Measurements from ENCODE around the gene MAP2K5. TPM values are rescaled to one million over a fixed set of nuclear protein-coding genes. Genes with fewer than 3 reads are reported as not detected.

The MAP2K5 gene
- total RNA-seq, 4 donors from 2014 or later, result 7.2 to 14.2 (median 9.3) TPM

DNA sequence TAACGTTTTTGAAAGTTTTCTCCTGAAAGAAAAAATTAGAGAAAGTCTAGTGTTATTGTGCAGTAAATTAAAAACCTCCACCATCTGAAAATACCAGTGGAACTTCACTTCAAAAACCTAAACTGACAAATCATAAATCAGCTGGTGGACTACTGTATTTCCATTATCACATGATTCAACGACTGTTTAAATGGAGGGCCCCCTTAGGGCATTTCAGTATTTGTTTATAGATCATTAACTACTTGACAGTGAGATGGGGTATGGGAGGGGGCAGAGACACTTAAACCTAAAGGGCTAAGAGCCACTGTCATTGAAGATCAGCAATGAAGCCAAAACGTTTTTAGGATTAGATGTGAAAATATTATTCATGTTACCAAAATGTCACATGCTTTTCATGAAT is 30.4 kb upstream of the MAP2K5 start:
- no peak for ATAC-seq (ENCODE audit: low FRiP score)
- DNase-seq (ENCODE audit: low spot score), result no peak
- TF ChIP-seq, protein P1, sequence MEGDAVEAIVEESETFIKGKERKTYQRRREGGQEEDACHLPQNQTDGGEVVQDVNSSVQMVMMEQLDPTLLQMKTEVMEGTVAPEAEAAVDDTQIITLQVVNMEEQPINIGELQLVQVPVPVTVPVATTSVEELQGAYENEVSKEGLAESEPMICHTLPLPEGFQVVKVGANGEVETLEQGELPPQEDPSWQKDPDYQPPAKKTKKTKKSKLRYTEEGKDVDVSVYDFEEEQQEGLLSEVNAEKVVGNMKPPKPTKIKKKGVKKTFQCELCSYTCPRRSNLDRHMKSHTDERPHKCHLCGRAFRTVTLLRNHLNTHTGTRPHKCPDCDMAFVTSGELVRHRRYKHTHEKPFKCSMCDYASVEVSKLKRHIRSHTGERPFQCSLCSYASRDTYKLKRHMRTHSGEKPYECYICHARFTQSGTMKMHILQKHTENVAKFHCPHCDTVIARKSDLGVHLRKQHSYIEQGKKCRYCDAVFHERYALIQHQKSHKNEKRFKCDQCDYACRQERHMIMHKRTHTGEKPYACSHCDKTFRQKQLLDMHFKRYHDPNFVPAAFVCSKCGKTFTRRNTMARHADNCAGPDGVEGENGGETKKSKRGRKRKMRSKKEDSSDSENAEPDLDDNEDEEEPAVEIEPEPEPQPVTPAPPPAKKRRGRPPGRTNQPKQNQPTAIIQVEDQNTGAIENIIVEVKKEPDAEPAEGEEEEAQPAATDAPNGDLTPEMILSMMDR (IDR thresholded peaks at IDR 0.05), result no peak

DNA sequence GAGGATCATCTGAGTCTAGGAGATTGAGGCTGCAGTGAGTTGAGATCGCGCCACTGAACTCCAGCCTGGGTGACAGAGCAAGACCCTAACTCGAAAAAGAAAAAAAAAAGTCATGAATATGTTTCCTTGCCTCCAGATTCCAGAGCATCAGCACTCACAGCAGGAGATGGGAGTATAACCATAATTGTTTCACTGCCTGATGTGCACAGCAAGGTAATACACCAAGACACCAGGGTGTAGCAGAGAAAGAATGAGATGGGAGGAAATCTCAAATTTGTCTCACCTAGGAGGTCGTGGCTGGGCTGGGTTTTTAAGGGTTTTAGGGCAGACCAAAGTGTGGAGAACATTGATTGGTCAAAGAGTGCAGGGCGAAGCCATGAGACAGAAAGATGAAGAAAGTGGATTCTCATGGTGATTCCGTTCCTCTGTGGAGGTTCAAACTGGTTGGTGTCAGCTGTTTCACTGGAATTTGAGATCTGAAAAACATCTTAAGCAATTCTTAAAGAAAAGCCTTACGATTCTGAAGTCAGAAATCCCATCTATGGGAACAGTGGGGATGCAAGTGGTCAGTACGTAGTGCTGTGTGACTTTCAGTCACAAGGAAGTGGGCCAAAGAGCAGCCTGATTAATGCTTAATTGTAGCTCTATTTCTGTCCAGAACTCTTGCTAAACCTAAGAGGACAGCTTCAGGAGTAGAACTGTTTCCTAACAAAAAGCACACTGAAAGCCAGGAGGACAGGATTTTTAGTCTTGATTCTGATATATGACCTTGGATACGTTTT is 29.4 kb upstream of the MAP2K5 start:
- ATAC-seq (ENCODE audit: low FRiP score) (peak; percentile 41), DNase-seq (ENCODE audit: low spot score) (no peak)
- TF ChIP-seq, protein P1 (IDR thresholded peaks at IDR 0.05), result no peak

DNA sequence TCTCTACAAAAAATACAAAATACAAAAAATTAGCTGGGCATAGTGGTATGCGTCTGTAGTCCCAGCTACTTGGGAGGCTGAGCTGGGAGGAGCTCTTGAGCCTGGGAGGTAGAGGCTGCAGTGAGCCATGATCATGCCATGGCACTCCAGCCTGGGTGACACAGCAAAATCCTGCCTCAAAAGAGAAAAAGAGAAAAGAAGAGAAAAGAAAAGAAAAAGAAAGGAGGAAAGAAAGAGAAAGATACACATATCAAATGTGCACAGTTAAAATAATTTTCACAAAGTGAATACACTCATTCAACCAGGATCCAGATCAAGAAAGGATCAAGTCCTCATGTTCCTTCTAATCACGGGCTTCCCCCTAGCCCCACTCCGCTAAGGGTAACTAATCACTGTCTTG is 27.4 kb upstream of the MAP2K5 start:
- TF ChIP-seq, protein P1 (IDR thresholded peaks at IDR 0.05), result no peak
- ATAC-seq (ENCODE audit: low FRiP score) (no peak), DNase-seq (ENCODE audit: low spot score) (no peak)

DNA sequence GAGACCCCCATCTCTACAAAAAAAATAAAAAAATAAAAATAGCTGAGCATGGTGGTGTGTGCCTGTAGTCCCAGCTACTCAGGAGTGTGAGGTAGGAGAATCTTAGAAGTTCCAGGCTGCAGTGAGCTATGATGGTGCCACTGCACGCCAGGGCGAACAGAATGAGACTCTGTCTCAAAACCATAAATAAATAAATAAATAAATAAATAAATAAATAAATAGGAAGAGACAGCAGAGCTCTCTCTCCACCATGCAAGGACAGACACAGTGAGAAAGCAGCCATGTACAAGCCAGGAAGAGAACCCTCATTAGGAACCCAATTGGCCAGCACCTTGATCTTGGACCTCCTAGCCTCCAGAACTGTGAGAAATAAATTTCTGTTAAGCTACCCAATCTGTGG is 26.9 kb upstream of the MAP2K5 start:
- TF ChIP-seq, protein P1 (IDR thresholded peaks at IDR 0.05), result no peak
- no peak for ATAC-seq (ENCODE audit: low FRiP score)
- no peak for DNase-seq (ENCODE audit: low spot score)

DNA sequence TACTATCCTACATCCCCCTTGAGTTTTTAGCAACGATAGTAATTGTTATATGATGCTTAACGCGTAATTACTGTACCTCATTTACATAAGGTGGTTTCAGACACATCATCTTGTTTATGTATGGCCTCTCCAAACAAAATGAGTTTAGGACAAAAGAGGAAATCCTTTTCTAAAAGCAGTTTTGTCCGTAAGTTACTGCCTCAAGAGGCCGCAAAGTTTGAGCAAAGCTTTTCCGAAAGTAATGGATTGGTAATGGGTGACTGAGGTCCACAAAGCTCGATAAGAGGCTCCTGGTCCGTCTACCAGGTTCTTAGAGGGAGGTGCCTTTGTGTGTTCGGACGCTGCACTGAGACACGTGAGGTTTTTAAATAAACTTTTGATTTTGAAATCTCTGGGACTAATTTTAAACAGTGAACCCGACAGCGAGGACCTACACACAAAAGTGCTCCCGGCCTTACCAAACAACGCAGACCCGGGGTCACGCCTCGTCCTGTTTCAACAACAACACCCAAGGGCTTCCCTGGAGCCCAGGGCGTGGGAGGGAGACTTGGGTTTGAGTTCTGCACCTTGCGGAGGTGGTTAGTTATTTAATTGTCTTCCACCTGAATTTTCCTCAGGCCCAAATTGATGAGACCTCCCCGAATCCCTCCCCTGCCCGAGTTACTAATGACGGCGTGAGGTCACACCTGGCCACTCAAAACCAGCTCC is 22.0 kb upstream of the MAP2K5 start:
- DNase-seq (ENCODE audit: low spot score) (no peak), ATAC-seq (ENCODE audit: low FRiP score) (peak; percentile 29)
- TF ChIP-seq, protein P1 (IDR thresholded peaks at IDR 0.05), result no peak

DNA sequence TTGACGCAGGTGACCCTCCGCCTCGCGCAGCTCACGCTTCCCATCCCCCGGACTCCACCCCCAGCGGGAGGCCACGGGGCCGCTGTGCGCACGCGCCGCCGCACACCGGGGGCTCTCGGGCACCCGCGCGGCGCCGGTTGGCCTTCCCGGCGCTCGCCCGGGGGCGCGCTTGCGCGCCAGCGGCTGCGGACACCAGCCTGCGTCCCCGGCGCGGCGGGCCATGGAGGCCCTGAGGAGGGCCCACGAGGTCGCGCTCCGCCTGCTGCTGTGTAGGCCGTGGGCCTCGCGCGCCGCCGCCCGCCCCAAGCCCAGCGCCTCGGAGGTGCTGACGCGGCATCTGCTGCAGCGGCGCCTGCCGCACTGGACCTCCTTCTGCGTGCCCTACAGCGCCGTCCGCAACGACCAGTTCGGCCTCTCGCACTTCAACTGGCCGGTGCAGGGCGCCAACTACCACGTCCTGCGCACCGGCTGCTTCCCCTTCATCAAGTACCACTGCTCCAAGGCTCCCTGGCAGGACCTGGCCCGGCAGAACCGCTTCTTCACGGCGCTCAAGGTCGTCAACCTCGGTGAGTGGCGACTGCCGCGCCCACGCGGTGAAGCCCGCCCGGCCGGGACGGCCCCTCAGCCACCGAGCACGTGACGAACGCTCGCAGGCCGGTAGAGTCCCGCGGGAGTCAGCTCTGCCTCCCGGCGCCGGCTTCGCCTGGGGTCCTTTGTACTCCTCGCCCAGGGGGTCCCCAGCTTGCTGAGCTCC is 21.3 kb upstream of the MAP2K5 start, which contains the start of gene C15orf61:
C15orf61 (plus strand) TSS at position 103 of the 754 bp plus-strand sequence; CDS start at position 221, 118 bp downstream.
- DNase-seq (ENCODE audit: low spot score), result peak; percentile 40
- ATAC-seq (ENCODE audit: low FRiP score), result peak; percentile 93
- TF ChIP-seq, protein P1 (IDR thresholded peaks at IDR 0.05), result no peak

Data from omental fat pad (tissue), 4 donors.